Tibial nerve (tissue), 4 donors: Measurements from ENCODE around the gene AURKAIP1.

ENCODE experiments used
- CTCF ChIP-seq, 5 experiments: fragments of 200-600 bp in 3 of 5; fragments of 450-650 bp in 2 of 5; sonication (generic) in 3 of 5; IDR thresholded peaks; one replicate each; pipeline ENCODE4 v1.5.1; 2016 to 2019; ENCODE audit warnings: antibody characterized with exemption in 5 of 5, mild to moderate bottlenecking in 3 of 5, moderate library complexity in 2 of 5
- EP300 ChIP-seq, 2 donors: sonication (generic); formaldehyde crosslinking; IDR thresholded peaks; one replicate each; pipeline ENCODE4 v1.6.1; 2017; ENCODE audit warnings: antibody characterized with exemption in 2 of 2, mild to moderate bottlenecking in 1 of 2
- POLR2A ChIP-seq, 2 donors: fragments of 450-650 bp; IDR thresholded peaks; one replicate each; pipeline ENCODE4 v1.6.1; 2017; ENCODE audit warnings: antibody characterized with exemption in 2 of 2, mild to moderate bottlenecking in 2 of 2, moderate library complexity in 2 of 2

- no peak for TF ChIP-seq CTCF (IDR thresholded peaks at IDR 0.05)
- TF ChIP-seq POLR2A (IDR thresholded peaks at IDR 0.05): no peak
- TF ChIP-seq EP300 (IDR thresholded peaks at IDR 0.05): no peak
Observed at GRCh38 chr1:1347026-1347595, 27.9 kb downstream of the AURKAIP1 start.
